HG03103 (cell line): Measurements from ENCODE around the gene ABCG1.

Experiments
- ATAC-seq: cut with Tn5 transposase; IDR thresholded peaks from one replicate; pipeline ENCODE4 v1.9.1; 2021; ENCODE audit warnings: low read depth; ENCODE audit not compliant: unreplicated experiment

ABCG1 gene

DNA sequence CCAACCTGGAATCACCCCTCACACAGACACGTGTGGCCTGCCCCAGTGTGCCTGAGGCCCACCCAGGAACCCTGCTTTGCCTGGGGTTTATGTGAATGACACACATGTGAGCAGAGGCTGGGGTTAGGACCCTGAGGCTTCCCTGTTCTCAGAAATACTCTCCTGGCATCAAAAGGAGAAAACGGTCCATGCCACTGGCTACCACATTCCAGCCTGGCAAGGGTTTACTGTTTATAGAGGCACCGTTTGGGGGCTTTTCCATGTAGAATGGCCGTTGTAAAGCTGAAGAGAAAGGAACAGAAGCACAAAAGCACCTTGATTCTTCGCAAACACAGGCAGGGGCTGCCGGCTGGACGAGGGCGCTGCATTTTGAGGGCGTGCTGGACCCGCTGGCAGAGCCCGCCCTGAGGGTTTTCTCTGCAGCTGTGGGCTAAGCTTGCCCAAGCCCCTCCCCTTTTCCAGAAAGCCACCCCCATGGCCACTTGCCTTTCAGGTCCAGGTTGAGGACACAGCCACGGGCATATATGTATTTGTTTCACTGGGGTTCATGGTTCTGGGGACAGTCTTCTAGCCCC is 83.2 kb downstream of the ABCG1 start:
- ATAC-seq, result no peak

- ATAC-seq, result no peak
Measured at GRCh38 chr21:42302794-42303193, 83.9 kb downstream of the ABCG1 start.

DNA sequence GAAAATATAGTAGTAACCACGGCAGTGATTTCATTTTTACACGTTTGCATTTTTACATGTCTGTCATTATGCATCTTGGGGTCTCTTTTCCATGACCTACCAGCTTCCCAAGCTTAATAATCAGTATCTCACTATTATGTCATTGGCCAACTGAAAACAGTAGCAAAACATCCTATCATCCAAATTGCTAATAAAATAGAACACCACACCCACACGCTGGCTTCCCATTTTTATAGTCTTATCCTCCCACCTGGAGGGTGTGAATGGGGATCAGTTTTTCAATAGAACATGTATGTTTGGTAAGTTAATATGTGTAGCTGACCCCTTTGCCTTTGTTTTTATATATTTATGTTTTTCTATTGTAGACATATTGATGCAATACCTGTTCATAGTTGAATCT is 84.5 kb downstream of the ABCG1 start:
- no peak for ATAC-seq

DNA sequence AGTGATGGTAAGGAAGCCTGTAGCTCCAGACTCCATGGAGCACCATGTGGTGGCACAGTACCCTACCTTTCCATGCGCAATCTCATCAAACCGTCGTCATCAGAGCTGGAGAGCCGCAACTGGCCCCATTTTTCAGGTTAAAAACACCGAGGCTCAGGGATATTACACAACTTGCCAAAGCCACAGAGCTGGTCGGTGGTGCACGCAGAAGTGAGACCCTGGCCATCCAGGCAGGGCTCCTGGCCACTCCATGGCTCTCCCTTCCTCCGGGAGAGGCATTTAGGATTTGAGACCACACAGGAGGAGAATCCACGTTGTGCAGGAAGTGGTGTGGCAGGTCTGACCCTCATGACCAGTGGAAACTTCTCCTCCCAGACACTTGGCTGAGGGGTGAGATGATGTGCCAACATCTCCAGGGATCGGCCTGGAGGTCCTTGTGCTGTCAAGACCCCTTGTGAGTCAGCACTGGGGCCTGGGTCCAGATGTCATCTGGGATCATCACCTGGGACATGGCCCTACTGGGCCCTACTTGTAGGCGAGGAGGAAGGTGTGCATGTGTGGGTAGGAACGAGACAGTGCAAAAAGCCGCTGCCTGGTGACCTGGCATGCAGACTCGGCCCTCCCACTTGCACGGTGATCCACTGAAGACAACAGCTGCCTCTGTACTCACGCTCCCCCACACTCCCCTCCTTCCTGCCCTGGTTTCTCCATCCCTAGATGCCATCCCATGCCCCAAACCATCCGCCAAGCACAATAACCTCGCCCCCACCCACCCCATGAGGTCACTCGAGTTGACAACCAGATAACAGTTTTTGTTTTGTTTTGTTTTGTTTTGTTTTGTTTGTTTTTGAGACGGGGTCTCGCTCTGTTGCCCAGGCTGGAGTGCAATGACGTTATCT is 85.9 kb downstream of the ABCG1 start:
- no peak for ATAC-seq

DNA sequence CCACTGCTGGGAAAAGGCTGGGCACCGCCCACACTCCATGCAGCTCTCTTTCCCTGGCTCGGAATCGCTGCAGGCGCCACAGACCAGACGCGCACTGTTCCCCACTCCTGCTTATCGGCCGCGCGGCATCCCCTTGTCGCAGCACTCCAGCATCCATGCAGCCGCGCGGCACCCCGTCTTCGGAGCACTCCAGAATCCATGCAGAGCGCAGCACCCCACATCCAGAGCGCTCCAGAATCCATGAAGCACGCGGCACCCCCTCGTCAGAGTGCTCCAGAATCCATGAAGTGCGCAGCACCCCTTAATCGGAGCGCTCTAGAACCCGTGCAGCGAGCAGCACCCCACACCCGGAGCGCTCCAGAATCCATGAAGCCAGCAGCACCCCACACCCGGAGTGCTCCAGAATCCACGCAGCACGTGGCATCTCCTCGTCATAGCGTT is 86.8 kb downstream of the ABCG1 start:
- ATAC-seq, result no peak

DNA sequence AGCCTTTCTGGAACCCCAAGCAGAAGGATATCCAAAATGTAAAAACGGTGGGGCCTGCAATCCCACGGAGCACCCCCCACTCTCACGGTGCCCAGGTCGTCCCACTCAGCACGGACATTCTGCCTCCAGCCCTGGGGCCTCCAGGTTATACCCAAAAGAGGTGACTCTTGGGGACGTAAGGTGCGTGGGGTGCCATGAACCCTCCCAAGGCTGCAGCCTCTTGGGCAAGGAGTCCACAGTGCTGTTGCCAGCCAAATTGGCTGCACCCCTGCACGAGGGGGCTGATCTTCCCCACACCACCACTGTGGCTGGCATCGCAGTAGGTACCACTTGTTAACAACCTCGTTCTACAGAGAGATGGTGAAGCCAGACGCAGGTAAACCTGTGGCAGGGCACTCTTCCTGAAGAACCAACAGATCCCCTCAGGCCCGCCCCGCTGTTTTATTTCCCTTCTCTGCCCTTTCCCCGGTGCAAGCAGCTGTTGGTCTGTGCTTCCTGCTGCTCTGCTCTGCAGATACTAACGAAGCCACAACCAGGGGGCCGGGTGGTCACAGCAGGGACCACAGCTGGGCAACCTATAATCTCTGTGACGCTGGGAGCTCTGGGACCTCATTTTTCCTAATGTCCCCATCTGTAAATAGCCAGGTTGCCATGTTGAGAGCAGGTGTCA is 87.6 kb downstream of the ABCG1 start:
- ATAC-seq, result no peak

GRCh38 chr21:42307106-42307505 is 88.2 kb downstream of the ABCG1 start:
- ATAC-seq, result no peak

GRCh38 chr21:42308161-42308913 is 89.4 kb downstream of the ABCG1 start:
- ATAC-seq, result no peak

- no peak for ATAC-seq
Measured at GRCh38 chr21:42308914-42309752, 90.2 kb downstream of the ABCG1 start.

DNA sequence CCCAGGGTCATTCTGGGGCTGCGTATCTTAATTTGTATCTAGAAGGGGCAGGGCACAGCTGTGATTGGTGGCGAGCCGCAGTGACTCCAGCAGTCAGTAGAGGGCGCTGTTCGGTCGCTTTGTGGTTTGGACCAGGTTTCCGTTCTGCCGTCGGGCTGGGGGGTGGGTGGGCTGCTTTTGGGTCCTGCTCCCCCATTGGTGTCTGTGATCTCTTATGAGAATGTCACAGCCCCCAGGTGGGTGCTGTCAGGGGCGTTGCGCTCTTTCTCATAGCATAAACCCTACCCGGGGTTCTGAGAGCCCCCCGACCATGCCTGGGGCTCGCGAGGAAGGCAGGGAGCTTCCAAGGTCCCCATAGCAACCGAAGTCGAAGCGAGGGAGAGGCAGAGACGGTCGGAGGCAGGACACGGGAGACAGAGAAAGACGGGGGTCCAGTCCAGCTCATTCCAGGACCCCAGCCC is 90.8 kb downstream of the ABCG1 start:
- ATAC-seq, result no peak

DNA sequence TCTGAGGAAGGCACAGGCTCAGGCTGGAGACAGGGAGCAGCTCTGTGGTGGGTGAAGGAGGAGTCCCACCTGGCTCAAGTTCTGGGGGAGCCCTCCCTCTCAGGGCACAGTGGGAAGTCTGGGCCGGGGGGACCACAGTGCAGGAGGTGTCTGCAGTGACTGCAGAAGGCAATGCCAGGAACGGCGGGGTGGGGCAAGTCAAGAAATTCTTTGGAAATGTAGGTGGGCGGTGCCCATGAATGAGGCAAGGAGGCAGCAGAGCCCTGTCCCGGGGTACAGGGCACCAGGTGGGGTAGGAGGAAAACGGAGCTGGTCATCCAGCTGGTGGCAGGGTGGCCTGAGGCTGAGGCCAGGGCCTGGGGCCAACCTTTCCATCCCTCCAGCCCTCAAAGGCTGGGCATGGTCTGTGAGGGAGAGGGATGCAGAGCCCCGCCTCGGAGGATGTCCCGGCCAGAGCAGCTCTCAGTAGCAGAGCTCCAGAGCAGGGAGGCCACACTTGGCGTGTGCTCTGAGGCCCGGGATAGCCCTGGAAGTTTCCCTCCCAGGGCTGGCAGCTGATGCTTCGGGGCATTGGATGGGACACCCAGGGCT is 91.6 kb downstream of the ABCG1 start:
- ATAC-seq, result no peak

DNA sequence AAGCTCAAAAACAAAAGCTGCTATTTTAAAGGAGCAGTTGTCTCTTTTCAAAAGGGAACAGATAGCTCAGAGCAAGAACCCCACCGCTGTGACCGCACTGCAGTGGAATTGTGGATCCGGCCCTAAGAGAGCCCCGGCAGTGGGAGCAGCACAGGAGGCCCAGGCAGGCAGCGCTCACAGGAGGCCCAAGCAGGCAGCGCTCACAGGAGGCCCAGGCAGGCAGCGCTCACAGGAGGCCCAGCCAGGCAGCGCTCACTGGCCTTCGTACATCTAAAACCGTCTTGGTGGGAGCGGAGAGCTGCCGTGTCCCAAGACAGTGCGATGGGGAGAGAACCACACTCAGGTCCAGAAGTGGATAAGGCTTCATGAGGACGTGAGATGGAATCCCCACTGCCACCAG is 92.2 kb downstream of the ABCG1 start:
- ATAC-seq, result no peak

GRCh38 chr21:42311816-42312625 is 93.1 kb downstream of the ABCG1 start:
- no peak for ATAC-seq

DNA sequence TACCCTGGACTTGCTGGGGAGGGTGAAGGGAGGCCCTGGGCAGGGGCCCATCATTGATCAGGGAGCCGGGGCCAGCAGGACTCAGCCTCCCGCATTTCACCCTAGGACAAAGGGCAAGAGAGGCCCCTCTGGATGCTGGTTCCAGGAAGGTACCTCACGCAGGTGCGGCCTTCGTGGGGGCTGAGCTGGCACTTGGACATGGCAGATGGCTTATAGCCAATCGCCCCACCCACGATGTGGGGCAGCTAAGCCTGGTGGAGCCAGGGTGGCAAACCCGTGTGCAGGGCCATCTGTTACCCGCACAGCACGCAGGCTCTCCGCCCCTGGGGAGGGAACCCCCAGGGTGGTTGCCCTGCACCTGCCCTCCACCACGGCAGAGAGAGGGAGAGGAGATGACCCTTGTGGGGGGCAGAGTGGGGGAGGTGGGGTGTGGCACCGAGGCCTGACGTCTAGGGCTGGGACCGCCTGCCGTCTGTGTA is 93.7 kb downstream of the ABCG1 start:
- ATAC-seq, result no peak

DNA sequence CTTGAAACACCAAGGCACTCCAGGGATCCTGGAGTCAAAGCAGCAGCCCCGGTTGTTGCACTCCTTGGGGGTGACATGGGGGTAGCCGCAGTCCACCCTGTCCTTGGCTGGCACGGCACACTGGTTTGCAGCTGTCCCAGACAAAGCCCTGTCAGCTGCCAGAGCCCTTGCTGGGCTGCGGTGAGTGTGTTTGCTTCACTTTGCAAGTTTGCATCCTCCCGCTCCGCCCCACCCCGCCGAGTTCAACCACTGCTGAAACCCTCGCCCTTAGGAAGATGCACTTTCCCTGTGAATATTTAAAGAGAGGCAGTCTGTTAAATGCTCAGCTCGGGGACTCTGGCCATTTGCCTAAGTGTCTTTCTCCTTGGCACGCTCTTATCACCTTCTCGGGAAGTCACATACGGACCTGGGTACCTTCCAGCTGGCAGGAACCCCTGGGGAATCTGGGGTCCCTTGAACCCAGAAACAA is 94.6 kb downstream of the ABCG1 start:
- ATAC-seq, result no peak

DNA sequence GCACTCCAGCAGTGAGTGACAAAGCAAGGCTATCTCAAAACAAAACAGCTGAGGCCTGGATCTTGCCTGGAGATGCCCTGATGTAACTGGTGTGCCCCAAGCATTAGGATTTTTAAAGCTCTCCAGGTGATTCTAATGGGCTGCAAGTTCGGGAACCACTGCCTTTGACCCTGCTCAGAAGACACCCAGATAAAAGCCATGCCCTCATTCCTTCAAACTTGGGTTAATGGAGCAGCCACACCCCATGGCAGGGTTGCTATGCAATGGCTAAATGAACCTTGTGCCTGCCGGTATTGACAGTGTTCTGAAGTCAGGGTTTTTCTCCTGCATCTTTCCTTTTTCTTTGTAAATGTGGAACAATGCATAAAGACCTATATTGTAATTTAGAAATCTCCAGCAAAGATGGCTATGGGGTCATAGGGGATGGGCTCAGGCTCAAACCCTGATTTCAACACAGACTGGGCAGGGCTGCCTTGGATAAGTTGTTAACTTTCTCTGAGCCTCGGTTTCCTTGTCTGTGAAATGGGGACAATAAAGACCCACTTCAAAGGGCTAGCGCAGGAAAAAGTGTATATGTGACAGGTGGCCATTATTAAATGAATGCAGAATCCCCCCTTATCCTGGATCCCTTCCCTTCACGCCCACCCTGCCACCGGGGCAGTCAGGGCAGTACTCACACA is 95.8 kb downstream of the ABCG1 start:
- ATAC-seq, result no peak

DNA sequence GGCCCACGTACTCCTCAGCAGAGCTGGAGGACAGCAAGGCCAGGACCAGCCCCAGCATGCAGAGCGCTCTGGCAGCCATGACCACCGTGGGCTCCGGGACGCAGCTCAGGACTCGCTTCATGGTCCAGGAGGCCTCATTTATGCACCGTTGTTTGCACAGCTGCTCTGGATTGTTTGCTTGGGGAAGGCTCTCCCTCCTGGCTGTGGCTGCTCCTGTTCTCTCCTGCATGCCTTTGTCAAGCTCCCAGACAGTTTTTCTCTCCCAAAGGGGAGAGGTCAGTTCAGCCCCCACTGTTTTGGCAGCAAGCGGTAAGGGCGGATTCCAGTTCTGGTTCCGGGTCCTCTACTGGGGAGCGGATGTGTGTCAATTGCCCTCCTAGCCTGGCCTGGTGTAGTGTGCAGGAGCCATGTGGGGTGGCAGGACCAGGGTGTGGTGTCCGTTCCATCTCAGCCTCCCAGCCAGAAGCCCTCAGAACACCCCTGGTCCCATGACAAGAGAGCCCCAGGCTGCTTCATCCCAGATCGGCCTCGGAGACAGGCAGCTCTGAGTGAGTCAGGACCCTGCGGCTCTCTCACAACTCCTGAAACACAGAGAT is 96.5 kb downstream of the ABCG1 start, which contains the start of gene TFF3:
TSS of gene TFF3 (minus strand) at position 114 of the 596 bp plus-strand sequence. CDS start at position 79, 35 bp downstream.
- no peak for ATAC-seq
